Left ventricle myocardium superior (tissue), 1 donor: ENCODE measurements around the gene TMEM117. TPM values are rescaled to one million over a fixed set of nuclear protein-coding genes. Genes with fewer than 3 reads are reported as not detected.

ENCODE experiments used
- ATAC-seq: fragments of 200-7000 bp; cut with Tn5 transposase; one replicate; pipeline ENCODE4 v1.9.1; 2020; ENCODE audit warnings: mild to moderate bottlenecking, moderate library complexity
- DNase-seq: peaks from one replicate; pipeline ENCODE4 v3.0.0-alpha.2; 2020
- intact Hi-C: fragments of 100-400 bp; cut with micrococcal nuclease; formaldehyde crosslinking; loops from one replicate; pipeline ENCODE4 v1.11.0; 2022
- long read RNA-seq: library from polyadenylated mRNA; unstranded; transcript quantifications from one replicate; pipeline ENCODE4 v2.0.0, GENCODE V29; 2021
- total RNA-seq: library from RNA; stranded (reverse); fragmentation: NEBNext Ultra II Directional; extraction: Animal tissue kit (Norgen Biotek cat#: 25700); gene quantifications from one replicate; pipeline ENCODE4 v1.2.1, GENCODE V29; 2021
- donor health status: DM: no; HTN: yes; CAD: no; lungs with severe emphysema.

TMEM117 gene
- 7.1 TPM for total RNA-seq
- long read RNA-seq, transcript TMEM117-201 (8 exons, 2,758 nt) = major isoform, 15 of 20 reads
- long read RNA-seq, partial matches to known transcripts = 1 of 20 reads
- long read RNA-seq, other reads (novel, unspliced or antisense) = 4 of 20 reads

GRCh38 chr12:43835656-43836474 is at the start of gene TMEM117:
TSS of gene TMEM117 (plus strand) at chr12:43836081.
- intact Hi-C loops = no loop called here
- peak; percentile 95 for ATAC-seq

GRCh38 chr12:43786899-43787693 is 48.8 kb upstream of the TMEM117 start:
- no peak for DNase-seq
- ATAC-seq = no peak
- intact Hi-C loops = no loop called here

More at GRCh38 chr12:43835656-43836474, at the start of gene TMEM117:
- peak; percentile 90 for DNase-seq

GRCh38 chr12:43789941-43790340 is 45.9 kb upstream of the TMEM117 start:
- ATAC-seq = no peak
- intact Hi-C loops = no loop called here
- no peak for DNase-seq

GRCh38 chr12:43795716-43796280 is 40.1 kb upstream of the TMEM117 start:
- DNase-seq (no peak), ATAC-seq (no peak)
- intact Hi-C loops = no loop called here

- intact Hi-C loops = no loop called here
- DNase-seq (no peak), ATAC-seq (no peak)
These were observed 38.2 kb upstream of the TMEM117 start for GRCh38 chr12:43797561-43798217.

- DNase-seq = no peak
- intact Hi-C loops = loop anchor here (10.0 kb wide), 1 partner anchor 69 kb away; no protein-coding TSS in a partner anchor
- no peak for ATAC-seq
These were observed 30.6 kb upstream of the TMEM117 start for GRCh38 chr12:43805149-43805859.

- intact Hi-C loops = loop anchor here (10.0 kb wide), 1 partner anchor 69 kb away; no protein-coding TSS in a partner anchor
- peak; percentile 94 for DNase-seq
- ATAC-seq = peak; percentile 100
These were observed 29.8 kb upstream of the TMEM117 start, which contains the start of gene TWF1 for GRCh38 chr12:43805860-43806736. TSS of gene TWF1 (minus strand) at chr12:43806317. CDS start at chr12:43806245, 72 bp downstream.

GRCh38 chr12:43806737-43807072 is 29.2 kb upstream of the TMEM117 start:
- no peak for ATAC-seq
- no peak for DNase-seq
- intact Hi-C loops = loop anchor here (10.0 kb wide), 1 partner anchor 68 kb away; no protein-coding TSS in a partner anchor

- intact Hi-C loops = loop anchor here (10.0 kb wide), 1 partner anchor 67 kb away; no protein-coding TSS in a partner anchor
- ATAC-seq (no peak), DNase-seq (no peak)
These were observed 28.5 kb upstream of the TMEM117 start for GRCh38 chr12:43807386-43807785.

- ATAC-seq (no peak), DNase-seq (no peak)
- intact Hi-C loops = no loop called here
These were observed 23.8 kb upstream of the TMEM117 start for GRCh38 chr12:43812057-43812456.

- DNase-seq (no peak), ATAC-seq (no peak)
- intact Hi-C loops = no loop called here
These were observed 23.0 kb upstream of the TMEM117 start for GRCh38 chr12:43812926-43813325.

- intact Hi-C loops = no loop called here
- ATAC-seq (no peak), DNase-seq (no peak)
These were observed 20.5 kb upstream of the TMEM117 start for GRCh38 chr12:43815416-43815815.

- no peak for ATAC-seq
- intact Hi-C loops = no loop called here
- DNase-seq = no peak
These were observed 19.7 kb upstream of the TMEM117 start for GRCh38 chr12:43816168-43816567.

GRCh38 chr12:43824207-43824775 is 11.6 kb upstream of the TMEM117 start:
- DNase-seq = no peak
- ATAC-seq = no peak
- intact Hi-C loops = no loop called here

GRCh38 chr12:43826681-43827080 is 9.2 kb upstream of the TMEM117 start:
- DNase-seq (no peak), ATAC-seq (no peak)
- intact Hi-C loops = no loop called here

- DNase-seq (no peak), ATAC-seq (no peak)
These were observed 8.8 kb upstream of the TMEM117 start for GRCh38 chr12:43827093-43827492.

GRCh38 chr12:43832463-43833168 is 3.3 kb upstream of the TMEM117 start:
- ATAC-seq = no peak
- intact Hi-C loops = no loop called here
- no peak for DNase-seq

More at GRCh38 chr12:43827093-43827492, 8.8 kb upstream of the TMEM117 start:
- intact Hi-C loops = no loop called here
